Gastrocnemius medialis (tissue), 4 donors: ENCODE results near the gene PPP1R18. TPM values are rescaled to one million over a fixed set of nuclear protein-coding genes. Genes with fewer than 3 reads are reported as not detected.
A peak's percentile ranks its signal among the peaks of the same experiment; 100 is the strongest.

Experiments used
- ATAC-seq, 2 donors: fragments of 150-250 bp; one replicate each; pipeline ENCODE4 v1.9.1; 2016
- DNase-seq, 2 donors: peaks; one replicate each; pipeline ENCODE4 v3.0.0-alpha.2; 2019
- H3K27ac ChIP-seq, 4 donors: fragments of 200-600 bp; sonication (generic); 1 replicate in 1 of 4; 2 replicates in 3 of 4; pipeline ENCODE4 v1.5.1; 2016 to 2018; ENCODE audit warnings: mild to moderate bottlenecking in 2 of 4, moderate library complexity in 1 of 4
- H3K27me3 ChIP-seq, 3 donors: fragments of 200-600 bp; sonication (generic) in 2 of 3; 1 replicate in 1 of 3; 2 replicates in 2 of 3; pipeline versions ENCODE4 v1.5.1 to v1.6.0; 2016 to 2019; ENCODE audit warnings: mild to moderate bottlenecking in 1 of 3, moderate library complexity in 1 of 3
- H3K36me3 ChIP-seq, 2 donors: fragments of 200-600 bp; sonication (generic) in 1 of 2; one replicate each; pipeline ENCODE4 v1.5.1; 2017 to 2018
- H3K4me1 ChIP-seq, 2 donors: fragments of 200-600 bp; sonication (generic) in 1 of 2; one replicate each; pipeline ENCODE4 v1.5.1; 2016 to 2017; ENCODE audit warnings: mild to moderate bottlenecking in 2 of 2
- H3K4me3 ChIP-seq, 4 donors: fragments of 200-600 bp; sonication (generic) in 3 of 4; 1 replicate in 1 of 4; 2 replicates in 3 of 4; pipeline ENCODE4 v1.5.1; 2016 to 2019; ENCODE audit warnings: mild to moderate bottlenecking in 2 of 4
- H3K9me3 ChIP-seq, 3 donors: fragments of 200-600 bp; sonication (generic) in 2 of 3; 1 replicate in 1 of 3; 2 replicates in 2 of 3; pipeline ENCODE4 v1.5.1; 2016 to 2019
- POLR2A ChIP-seq, 2 donors: fragments of 450-650 bp; IDR thresholded peaks; one replicate each; pipeline ENCODE4 v1.6.1; 2017; ENCODE audit warnings: antibody characterized with exemption in 2 of 2, mild to moderate bottlenecking in 2 of 2, moderate library complexity in 2 of 2
- in situ Hi-C, 4 donors: fragments of 200-750 bp; cut with MboI; loops; one replicate each; pipeline versions ENCODE4 v1.15.0 to v1.8.0; 2017; ENCODE audit warnings: low sequenced_read_pairs in 4 of 4
- intact Hi-C: fragments of 100-400 bp; cut with DNase I; formaldehyde crosslinking; loops from one replicate; pipeline ENCODE4 v1.15.1; 2023; ENCODE audit warnings: low total_unique reads
- total RNA-seq, 4 donors: library from RNA; depleted of rRNA; stranded (reverse); fragments of >200 nt; gene quantifications; one replicate each; pipeline versions ENCODE4 v1.1.0 to v1.2.3, GENCODE V29; 2016
- TF ChIP-seq, protein P1 (sequence below), 5 experiments: fragments of 450-650 bp in 3 of 5; fragments of 200-600 bp in 2 of 5; sonication (generic) in 2 of 5; IDR thresholded peaks in 4 of 5; conservative IDR thresholded peaks in 1 of 5; 1 replicate in 4 of 5; 2 replicates in 1 of 5; pipeline ENCODE4 v1.5.1; 2016 to 2019; ENCODE audit warnings: antibody characterized with exemption in 5 of 5, mild to moderate bottlenecking in 3 of 5, moderate library complexity in 3 of 5

Gene PPP1R18
- total RNA-seq, 4 donors from 2014 or later, result 4.4 to 16.9 (median 12.4) TPM

DNA sequence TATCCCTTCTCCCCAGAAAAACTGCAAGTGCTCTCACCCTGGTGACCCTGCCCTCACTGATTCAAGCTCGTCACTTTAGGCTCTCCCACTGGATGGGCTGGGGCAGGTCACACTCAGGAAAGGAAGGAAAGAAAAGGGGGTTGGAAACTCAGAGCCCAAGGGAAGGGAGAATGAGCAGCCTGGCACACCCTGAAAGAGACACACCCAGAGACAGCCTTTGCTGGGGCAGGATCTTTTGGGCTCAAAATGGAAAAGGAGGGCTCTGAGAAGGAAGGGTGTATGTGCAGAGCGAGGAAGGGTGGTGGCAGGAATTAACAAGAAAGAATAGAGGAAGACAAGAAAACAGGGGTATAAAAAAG, 2.5 kb downstream of the PPP1R18 start:
- peaks cover 34 to 36% of the 10 kb centered on the region in 2 donors for H3K4me1 ChIP-seq
- H3K9me3 ChIP-seq, result no peaks in the 10 kb centered on the region
- intact Hi-C loops, result no loop called here
- ATAC-seq (no peak), DNase-seq (no peak)
- TF ChIP-seq, protein P1, sequence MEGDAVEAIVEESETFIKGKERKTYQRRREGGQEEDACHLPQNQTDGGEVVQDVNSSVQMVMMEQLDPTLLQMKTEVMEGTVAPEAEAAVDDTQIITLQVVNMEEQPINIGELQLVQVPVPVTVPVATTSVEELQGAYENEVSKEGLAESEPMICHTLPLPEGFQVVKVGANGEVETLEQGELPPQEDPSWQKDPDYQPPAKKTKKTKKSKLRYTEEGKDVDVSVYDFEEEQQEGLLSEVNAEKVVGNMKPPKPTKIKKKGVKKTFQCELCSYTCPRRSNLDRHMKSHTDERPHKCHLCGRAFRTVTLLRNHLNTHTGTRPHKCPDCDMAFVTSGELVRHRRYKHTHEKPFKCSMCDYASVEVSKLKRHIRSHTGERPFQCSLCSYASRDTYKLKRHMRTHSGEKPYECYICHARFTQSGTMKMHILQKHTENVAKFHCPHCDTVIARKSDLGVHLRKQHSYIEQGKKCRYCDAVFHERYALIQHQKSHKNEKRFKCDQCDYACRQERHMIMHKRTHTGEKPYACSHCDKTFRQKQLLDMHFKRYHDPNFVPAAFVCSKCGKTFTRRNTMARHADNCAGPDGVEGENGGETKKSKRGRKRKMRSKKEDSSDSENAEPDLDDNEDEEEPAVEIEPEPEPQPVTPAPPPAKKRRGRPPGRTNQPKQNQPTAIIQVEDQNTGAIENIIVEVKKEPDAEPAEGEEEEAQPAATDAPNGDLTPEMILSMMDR (IDR thresholded peaks at IDR 0.05 in 4 of 5, conservative IDR thresholded peaks at IDR 0.05 in 1 of 5), result no peak
- TF ChIP-seq POLR2A (IDR thresholded peaks at IDR 0.05), result no peak
- peaks cover 0 to 4% of the 10 kb centered on the region in 2 donors for H3K36me3 ChIP-seq
- H3K27me3 ChIP-seq, result peaks cover 0 to 2% (median 0%) of the 10 kb centered on the region in 3 donors
- H3K27ac ChIP-seq, result peak overlapping the region; percentile 93 to 99 (median 97)
- peak overlapping the region; percentile 67 to 97 (median 96) for H3K4me3 ChIP-seq
- in situ Hi-C loops, result loop anchor here in 3 of 4 donors (5.0 to 10.0 kb wide), 2 partner anchors 38 to 141 kb away; partner anchors contain the start of gene TUBB (in 3 of the 3)

DNA sequence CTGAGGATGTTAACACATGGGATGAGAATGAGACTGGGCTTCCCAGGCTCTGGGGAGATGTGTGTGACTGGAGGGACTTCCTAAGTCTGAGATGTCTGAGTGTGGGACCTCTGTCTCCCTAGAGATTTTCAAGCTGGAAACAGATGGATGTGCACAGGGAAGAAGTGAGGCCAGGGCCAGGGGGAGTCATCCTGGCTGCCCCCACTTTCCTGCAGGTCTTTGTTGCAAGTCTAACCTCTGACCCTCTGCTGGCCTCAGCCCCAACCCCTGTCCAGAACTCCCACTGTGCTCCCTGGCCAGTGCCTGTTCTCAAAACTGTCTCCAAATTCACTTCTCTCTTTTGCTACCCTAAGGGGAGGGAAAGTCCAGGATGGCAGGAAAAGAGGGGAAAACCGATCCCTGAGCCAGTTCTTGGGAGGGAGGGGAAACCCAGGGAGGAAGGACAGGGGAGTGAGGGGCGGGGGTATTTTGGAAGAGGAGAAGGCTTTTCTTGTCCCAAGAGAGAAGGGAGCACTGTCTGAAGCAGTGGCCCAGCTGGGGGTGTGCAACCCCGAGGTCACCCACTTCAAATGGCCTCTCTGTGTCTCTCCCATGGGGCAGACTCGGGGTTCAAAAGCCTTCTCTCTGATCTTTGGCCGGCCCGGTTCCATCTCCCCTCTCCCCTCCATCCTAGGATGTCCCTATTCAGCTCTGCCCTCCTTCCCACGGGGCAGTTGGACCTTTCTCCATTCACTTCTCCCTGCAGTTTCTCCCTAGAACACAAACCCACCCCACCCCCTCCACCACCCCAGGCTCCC, 3.1 kb downstream of the PPP1R18 start:
- TF ChIP-seq, protein P1 (IDR thresholded peaks at IDR 0.05 in 4 of 5, conservative IDR thresholded peaks at IDR 0.05 in 1 of 5), result no peak
- no peak for TF ChIP-seq POLR2A (IDR thresholded peaks at IDR 0.05)
- in situ Hi-C loops (loop anchor here in 3 of 4 donors (5.0 to 10.0 kb wide), 2 partner anchors 39 to 141 kb away; partner anchors contain the start of gene TUBB (in 3 of the 3)), intact Hi-C loops (no loop called here)
- no peak for DNase-seq
- H3K36me3 ChIP-seq, result peaks cover 0 to 9% of the 10 kb centered on the region in 2 donors
- H3K4me1 ChIP-seq, result peaks cover 28 to 30% of the 10 kb centered on the region in 2 donors
- H3K9me3 ChIP-seq, result no peaks in the 10 kb centered on the region
- peak overlapping the region; percentile 67 to 97 (median 96) for H3K4me3 ChIP-seq
- peak overlapping the region; percentile 93 to 99 (median 97) for H3K27ac ChIP-seq
- H3K27me3 ChIP-seq, result peaks cover 0 to 2% (median 0%) of the 10 kb centered on the region in 3 donors
- ATAC-seq, result no peak

DNA sequence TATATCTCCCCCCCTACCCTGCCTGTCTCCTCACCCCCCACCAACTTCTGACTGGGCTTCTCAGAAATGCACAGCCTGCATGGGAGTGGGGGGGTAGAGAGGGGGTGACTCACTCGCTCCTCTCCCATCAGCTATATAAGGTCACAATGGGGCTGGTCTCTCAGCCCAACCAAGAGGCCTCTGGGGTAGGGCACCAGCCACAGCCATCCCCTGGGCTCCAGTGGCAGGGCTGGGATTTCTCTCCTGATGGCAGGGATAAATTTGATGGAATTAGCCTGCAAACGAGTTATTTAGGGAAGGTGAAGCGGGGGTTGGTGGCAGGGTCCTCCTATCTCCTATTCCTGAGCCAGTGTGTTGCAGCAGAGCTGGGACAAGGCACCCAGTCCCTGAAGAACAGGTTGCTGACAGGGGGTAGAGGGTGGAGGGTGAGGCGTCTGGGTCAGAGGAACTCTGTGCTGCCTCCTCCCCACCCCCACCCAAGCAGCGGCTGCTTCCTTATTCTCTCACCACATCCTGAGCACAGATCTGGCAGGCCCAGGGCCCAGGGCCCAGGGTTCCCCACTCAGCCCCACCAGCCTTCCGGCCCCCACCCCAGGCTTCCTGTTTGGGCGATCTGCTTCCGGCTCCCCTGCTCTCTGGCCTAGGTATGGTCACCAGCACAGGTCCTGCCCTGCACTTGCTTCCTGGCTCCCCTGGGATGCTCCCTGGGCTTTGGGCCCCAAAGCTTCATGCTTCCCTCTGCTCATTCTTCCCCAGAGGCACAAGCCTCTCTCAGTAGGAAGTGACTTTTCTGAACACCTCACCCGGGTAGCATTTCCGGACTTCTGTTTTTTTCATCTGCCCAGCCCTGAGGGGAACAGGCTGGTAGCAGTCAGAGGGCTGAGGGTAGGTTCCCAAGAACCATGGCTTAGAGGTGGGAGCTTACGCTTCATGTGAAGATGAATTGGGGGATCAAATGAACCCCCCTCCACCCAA, 4.0 kb downstream of the PPP1R18 start:
- in situ Hi-C loops, result loop anchor here in 3 of 4 donors (5.0 to 10.0 kb wide), 2 partner anchors 40 to 142 kb away; partner anchors contain the start of gene TUBB (in 3 of the 3)

DNA sequence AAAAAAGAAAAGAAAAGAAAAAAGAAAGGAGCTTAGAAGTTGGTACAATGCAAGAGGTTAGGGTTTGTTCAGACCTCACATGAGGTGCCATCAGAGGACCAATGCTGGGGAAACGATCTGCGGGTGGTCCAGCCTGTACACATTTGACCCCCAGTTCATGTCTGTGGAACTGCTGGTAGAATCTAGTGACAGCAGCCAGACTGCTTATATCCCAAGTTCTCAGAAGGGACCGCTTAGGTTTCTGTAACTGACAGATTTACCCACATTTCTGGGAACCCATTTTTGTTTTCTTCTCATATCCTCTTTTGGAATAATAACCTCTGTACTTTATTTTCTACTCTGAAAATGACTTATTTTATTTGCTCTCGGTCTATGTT, 4.7 kb downstream of the PPP1R18 start:
- in situ Hi-C loops (loop anchor here in 3 of 4 donors (5.0 to 10.0 kb wide), 2 partner anchors 41 to 143 kb away; partner anchors contain the start of gene TUBB (in 3 of the 3)), intact Hi-C loops (no loop called here)
- Histone ChIP-seq H3K36me3 (peaks cover 0 to 25% of the 10 kb centered on the region in 2 donors), H3K4me3 (peak overlapping the region in 2 of 4 donors; percentile 67 to 96), H3K27me3 (peaks cover 0 to 2% (median 0%) of the 10 kb centered on the region in 3 donors), H3K27ac (peak overlapping the region; percentile 93 to 99 (median 97)), H3K9me3 (no peaks in the 10 kb centered on the region), H3K4me1 (peaks cover 23 to 24% of the 10 kb centered on the region in 2 donors)
- ATAC-seq (no peak), DNase-seq (no peak)
- TF ChIP-seq, protein P1 (IDR thresholded peaks at IDR 0.05 in 4 of 5, conservative IDR thresholded peaks at IDR 0.05 in 1 of 5), result no peak
- no peak for TF ChIP-seq POLR2A (IDR thresholded peaks at IDR 0.05)

More for the DNA sequence above, 4.0 kb downstream of the PPP1R18 start:
- peak; percentile 52 to 76 for DNase-seq
- Histone ChIP-seq H3K4me3 (peak overlapping the region; percentile 67 to 97 (median 96)), H3K27me3 (peaks cover 0 to 2% (median 0%) of the 10 kb centered on the region in 3 donors), H3K9me3 (no peaks in the 10 kb centered on the region), H3K36me3 (peaks cover 0 to 19% of the 10 kb centered on the region in 2 donors), H3K4me1 (peaks cover 23 to 24% of the 10 kb centered on the region in 2 donors), H3K27ac (peak overlapping the region; percentile 93 to 99 (median 97))
- peak; percentile 4 to 5 for ATAC-seq
- TF ChIP-seq POLR2A (IDR thresholded peaks at IDR 0.05), result peak in 1 of 2 donors; percentile 20
- TF ChIP-seq, protein P1 (IDR thresholded peaks at IDR 0.05 in 4 of 5, conservative IDR thresholded peaks at IDR 0.05 in 1 of 5), result no peak
- intact Hi-C loops, result no loop called here
